Stimulated activated CD8-positive, alpha-beta memory T cell treated with anti-CD3 and anti-CD28 coated beads, Interleukin-2, amount 100 ng/mL, for 48 hours (primary cell): ENCODE data around the gene DACT2.
"Not testable (repeated sequence)": the region's sequence is repeated elsewhere in the genome, so short reads cannot be mapped to it uniquely, and the experiment has no call there.

Source experiments
- DNase-seq, 2 donors: peaks; one replicate each; pipeline ENCODE4 v3.0.0-alpha.2; 2020; ENCODE audit warnings: low read depth in 2 of 2

Gene DACT2

GRCh38 chr6:168281826-168282225 is 37.8 kb downstream of the DACT2 start:
- no peak for DNase-seq

DNA sequence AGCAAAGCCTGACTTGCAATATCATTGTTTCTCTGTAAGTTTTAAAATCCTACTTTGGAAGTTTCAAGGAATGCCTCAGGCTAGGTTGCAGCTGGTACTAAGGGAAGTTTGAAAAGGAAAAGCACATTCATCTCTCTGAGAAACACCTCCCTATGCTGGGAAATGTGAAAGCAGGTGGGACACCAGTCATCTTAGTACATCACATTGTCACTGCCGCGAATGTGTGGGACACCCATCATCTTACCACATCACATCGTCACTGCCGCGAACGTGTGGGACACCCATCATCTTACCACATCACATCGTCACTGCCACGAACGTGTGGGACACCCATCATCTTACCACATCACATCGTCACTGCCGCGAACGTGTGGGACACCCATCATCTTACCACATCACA is 38.3 kb downstream of the DACT2 start:
- not testable (repeated sequence) for DNase-seq

- DNase-seq, result no peak
Measured at GRCh38 chr6:168280899-168281245, 38.7 kb downstream of the DACT2 start.

DNA sequence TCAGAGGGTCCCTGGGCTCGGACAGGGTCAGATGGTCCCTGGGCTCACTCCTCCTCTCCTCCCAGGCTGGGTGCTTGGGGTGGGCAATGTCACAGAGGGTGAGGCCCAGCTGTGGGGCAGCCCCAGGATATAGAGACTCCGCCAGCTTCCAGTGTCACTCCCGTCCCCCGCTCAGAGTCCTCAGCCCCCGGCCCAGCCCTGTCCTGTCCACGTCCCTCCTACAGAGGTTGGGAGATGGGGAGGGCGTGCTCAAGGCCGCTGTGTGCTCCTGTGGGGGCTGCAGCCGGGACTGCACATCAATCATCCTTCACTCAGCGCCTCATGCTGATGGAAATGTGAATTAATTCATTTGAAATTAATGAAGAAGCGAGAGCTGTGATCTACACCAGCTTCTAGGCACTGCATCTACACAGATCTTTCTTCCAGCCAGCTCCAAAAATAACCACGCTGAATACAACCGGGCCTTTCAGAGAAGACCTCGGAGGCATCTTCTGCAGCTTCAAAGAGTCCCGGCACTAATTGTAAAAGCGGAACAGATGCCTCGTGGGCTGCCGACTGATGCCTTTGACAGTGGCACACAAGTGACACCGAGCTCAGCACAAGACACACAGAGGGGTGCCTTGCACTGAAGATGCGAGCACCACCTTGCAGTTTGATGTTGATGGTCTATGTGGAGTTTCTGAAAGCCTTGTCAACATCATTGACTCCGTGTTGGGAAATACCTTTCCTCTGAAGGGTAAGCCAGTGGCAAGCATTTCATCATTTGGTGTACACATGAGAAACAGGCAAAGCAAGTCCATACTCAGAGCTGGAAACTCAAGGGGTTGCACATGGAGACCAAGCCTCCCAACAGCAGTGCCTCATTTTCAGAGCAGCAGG is 39.3 kb downstream of the DACT2 start:
- DNase-seq, result no peak

GRCh38 chr6:168279403-168279935 is 40.1 kb downstream of the DACT2 start:
- no peak for DNase-seq

DNA sequence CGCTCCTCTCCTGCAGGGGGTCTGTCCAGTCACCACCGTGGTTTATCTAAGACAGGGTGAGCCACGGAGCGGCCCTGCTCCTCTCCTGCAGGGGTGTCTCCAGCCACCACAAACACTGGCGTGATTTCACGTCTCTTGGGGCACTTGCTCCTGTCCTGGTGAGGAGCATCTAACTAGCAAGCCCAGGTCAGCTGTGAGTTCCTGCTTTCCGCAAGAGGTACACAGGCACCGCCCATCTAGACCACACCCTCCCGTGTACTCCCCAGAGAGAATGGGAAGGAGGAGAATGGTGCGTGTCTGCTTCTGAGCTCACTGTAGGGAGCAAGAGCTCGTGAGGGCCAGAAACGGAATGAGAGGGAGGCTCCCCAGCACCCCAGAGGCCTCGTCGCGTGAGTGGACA is 40.7 kb downstream of the DACT2 start:
- DNase-seq, result no peak

DNA sequence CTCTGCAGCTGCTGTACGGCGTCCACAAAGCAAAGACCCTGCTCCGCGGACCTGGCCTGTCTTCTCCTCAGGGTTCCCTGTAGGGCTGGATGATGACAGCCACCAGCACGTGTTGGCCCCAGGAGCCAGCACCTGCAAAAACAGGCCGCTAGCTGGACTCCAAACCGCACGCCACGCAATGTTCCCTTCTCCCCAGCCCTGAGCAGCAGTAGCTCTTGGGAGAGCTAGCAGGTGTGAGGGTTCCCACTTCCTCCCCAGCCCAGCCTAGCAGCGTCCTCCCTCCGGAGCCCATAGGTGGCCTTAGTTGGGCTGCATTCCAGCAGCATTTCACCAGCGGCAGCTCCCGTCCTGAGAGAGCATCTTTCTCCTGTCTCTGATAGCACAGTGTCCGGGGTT is 42.3 kb downstream of the DACT2 start:
- DNase-seq, result no peak

DNA sequence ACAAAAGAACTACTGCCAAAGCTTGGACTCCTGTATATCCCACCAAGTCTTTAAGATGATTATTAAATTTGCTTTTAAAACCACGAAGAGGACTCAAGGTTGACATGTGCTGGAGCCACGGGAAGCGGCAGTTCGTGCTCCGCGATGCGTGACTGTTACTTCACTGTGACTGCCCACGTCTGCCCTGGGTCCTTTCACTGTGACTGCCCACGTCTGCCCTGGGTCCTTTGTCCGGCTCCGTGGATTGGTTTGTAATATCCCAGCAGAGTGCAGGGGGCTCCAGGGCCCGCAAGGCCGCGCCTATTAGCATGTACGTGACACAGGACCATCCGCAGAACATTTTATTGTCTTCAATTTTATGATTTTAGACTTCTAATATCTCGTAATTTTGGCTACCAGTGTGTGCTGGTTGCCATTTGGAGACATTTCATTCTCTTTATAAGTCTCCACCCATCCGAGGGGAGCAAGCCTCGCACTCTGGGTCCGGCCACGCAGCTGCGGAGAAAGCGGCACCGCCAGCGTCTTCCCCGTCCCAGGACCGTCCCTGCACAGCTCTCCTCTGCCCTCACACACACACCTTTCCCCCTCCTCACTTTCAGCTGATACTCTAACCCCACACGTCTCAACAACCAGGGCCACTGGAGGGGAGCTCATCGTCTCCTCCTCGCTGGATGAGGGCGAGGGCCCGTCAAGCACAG is 42.9 kb downstream of the DACT2 start:
- no peak for DNase-seq

DNA sequence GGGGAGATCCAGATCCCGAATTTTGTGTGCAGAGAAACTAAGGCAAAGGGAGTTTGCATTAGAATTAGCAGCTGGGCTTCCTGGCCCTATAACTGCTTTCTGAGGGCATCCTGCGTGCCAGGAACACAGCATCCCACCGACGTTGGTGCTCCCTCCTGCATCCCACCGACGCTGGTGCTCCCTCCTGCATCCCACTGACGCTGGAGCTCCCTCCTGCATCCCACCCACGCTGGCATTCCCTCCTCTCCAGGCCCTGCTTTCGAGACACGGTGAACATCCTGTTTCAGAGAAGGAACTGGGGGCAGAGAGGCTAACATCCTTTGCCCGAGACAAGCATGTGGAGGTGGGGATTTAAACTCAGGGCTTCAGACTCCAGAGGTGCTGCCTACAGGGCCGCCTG is 44.4 kb downstream of the DACT2 start:
- DNase-seq, result no peak

GRCh38 chr6:168274037-168274952 is 45.3 kb downstream of the DACT2 start:
- DNase-seq, result no peak

GRCh38 chr6:168273441-168274036 is 46.0 kb downstream of the DACT2 start:
- DNase-seq, result no peak

- DNase-seq, result no peak
Measured at GRCh38 chr6:168272415-168273325, 46.9 kb downstream of the DACT2 start.

DNA sequence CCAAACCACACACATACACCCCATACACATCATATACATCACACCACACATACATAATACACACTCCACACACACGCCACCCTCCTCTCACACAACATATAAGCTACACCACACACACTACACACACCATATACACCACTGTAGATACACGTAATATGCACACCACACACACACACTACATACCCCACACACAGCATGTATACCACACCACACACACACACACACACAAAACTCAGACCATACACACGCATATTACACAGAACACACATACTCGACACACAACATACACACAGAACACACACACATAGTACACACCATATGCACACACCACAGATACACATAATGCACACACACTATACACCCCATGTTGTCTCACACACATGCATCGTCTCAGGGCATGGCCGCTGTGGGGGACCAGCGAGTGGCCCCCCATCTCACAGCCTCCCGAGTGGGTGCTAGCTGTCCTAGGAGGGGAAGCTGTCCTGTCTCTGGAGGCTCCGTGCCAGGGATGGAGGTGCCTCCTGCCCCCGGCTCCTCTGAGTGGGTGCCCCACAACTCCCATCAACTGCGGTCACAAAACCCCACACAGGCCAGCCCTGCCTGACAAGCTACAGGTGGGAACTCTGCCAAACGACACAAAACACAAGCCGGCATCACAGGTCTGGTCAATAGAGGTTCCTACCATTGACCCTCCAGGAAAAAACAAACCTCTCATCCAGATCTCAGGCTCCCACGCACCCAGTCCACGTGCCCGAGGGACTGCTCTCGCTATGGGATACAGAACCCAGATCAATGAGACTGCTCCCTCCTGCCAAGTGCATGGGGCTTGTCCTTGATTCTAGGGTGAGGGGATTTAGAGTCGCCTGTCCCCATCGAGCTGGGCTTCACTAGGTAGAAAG is 49.1 kb downstream of the DACT2 start:
- DNase-seq, result no peak

GRCh38 chr6:168269455-168270243 is 49.9 kb downstream of the DACT2 start:
- DNase-seq, result no peak

GRCh38 chr6:168268755-168269154 is 50.8 kb downstream of the DACT2 start:
- DNase-seq, result no peak

GRCh38 chr6:168267779-168268178 is 51.8 kb downstream of the DACT2 start:
- not testable (repeated sequence) for DNase-seq

DNA sequence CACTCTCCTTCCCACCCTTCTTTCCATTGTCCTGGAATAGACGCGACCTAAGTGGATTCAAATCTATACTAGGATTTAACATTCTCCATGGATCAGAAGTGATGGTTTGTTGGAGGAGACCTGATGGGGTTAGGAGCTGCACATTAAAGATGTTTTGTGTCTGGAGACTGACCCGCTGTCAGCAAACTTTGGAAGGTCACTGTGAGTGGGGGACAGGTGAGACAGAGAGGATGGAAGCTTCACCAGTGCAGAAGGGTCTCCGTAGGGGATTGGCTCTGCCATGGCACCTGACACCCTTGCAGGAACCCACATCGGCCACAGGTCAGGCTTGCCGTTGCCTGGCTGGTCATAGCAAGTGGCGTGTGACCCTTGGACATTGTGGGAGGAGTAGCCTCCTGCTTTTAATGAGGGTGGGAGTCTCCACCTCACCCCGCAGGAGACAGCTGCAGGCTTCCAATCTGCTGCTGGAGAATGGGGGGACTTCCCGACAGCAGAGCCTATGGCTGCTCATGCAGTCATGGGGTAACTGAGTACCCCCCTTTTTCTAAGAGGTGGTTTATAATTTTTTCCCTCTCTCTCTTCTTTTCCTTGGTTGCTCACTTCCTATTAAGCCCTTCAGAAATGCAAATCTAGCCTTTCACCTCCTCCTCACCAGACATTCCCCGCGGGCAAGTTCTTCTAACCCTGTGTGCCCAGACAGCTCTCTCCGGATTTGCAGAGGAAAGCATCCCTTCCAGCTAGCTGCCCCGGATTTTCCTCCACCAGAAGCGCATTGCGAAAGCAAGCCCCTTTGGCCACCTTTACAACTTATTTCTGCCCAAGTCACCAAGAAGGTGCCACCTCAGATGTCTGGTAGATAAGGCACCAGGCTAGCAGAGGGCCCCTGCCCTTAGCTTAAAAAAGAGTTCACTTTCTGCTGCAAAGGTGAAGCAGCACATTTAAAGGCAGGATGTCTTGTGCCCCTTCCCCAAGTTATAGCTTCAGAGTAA is 53.5 kb downstream of the DACT2 start:
- DNase-seq, result no peak
